BJ (cell line): ENCODE measurements around the gene RANBP3L. TPM values are rescaled to one million over a fixed set of nuclear protein-coding genes. Genes with fewer than 3 reads are reported as not detected.

Experiments
- CTCF ChIA-PET: fragments of 350-600 bp; formaldehyde crosslinking; extraction: SDS; loops from one replicate; lab custom pipeline; 2021; ENCODE audit warnings: antibody characterized with exemption, inconsistent platforms; lab: Yijun Ruan, JAX
- POLR2A ChIA-PET: fragments of 300-600 bp; sonication (Branson Sonifier 250); formaldehyde crosslinking; extraction: SDS; loops from one replicate; lab custom pipeline; 2021; ENCODE audit warnings: antibody characterized with exemption; lab: Charles Lee
- DNase-seq: peaks from one replicate; pipeline ENCODE4 v3.0.0-alpha.2; 2011; ENCODE audit warnings: low read depth
- H3K27me3 ChIP-seq: 2 replicates; pipeline ENCODE4 v1.6.0; 2011; ENCODE audit warnings: low read length; ENCODE audit not compliant: control insufficient read depth, insufficient read depth
- H3K36me3 ChIP-seq: 2 replicates; pipeline ENCODE4 v1.5.1; 2011; ENCODE audit warnings: low read length; ENCODE audit not compliant: control insufficient read depth, insufficient read depth
- H3K4me3 ChIP-seq: 2 replicates; pipeline ENCODE4 v1.5.1; 2011; ENCODE audit warnings: low read depth, mild to moderate bottlenecking, control low read depth, low read length
- polyA plus RNA-seq: library from polyadenylated mRNA; depleted of rRNA; stranded (reverse); fragments of >200 nt; gene quantifications from 2 replicates; pipeline ENCODE4 v1.2.3, GENCODE V29; 2011
- TF ChIP-seq, protein P1 (sequence below): IDR thresholded peaks from 2 replicates; pipeline ENCODE4 v1.5.1; 2011; ENCODE audit warnings: low read depth, mild to moderate bottlenecking, control low read depth, inconsistent platforms, low read length, moderate library complexity; ENCODE audit not compliant: insufficient read depth

Gene RANBP3L
- polyA plus RNA-seq, 1 experiment, result not detected

DNA sequence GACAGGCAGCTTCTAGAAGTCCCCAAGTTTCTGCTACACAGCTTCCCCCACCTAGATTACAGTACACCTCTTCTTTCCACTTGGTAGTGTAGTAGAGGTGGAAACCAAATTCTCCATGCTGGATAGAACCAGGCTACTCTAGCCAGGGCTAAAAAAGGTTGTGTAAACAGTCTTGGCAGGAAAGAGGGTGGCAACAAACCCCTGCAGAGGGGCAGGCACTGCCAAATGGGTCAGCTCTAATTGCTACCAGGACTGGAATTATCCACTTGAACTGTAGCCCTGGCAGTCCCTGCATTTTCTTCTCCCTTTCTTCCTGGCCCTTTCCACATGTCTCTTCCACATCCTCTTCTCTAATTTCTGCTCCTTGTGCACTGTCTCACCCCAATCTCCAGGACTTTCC lies 24.8 kb downstream of the RANBP3L start:
- no peak for DNase-seq
- POLR2A ChIA-PET, result no interaction called here
- no peak overlapping the region for H3K4me3 ChIP-seq
- CTCF ChIA-PET, result interaction anchor here (0.6 to 1.4 kb wide), 3 partner anchors 17 to 298 kb away, joined by 3 to 5 read pairs (median 4); partner anchors contain the start of gene NADK2
- peaks cover 1% of the 10 kb centered on the region for H3K27me3 ChIP-seq
- H3K36me3 ChIP-seq, result no peaks in the 10 kb centered on the region
- TF ChIP-seq, protein P1, sequence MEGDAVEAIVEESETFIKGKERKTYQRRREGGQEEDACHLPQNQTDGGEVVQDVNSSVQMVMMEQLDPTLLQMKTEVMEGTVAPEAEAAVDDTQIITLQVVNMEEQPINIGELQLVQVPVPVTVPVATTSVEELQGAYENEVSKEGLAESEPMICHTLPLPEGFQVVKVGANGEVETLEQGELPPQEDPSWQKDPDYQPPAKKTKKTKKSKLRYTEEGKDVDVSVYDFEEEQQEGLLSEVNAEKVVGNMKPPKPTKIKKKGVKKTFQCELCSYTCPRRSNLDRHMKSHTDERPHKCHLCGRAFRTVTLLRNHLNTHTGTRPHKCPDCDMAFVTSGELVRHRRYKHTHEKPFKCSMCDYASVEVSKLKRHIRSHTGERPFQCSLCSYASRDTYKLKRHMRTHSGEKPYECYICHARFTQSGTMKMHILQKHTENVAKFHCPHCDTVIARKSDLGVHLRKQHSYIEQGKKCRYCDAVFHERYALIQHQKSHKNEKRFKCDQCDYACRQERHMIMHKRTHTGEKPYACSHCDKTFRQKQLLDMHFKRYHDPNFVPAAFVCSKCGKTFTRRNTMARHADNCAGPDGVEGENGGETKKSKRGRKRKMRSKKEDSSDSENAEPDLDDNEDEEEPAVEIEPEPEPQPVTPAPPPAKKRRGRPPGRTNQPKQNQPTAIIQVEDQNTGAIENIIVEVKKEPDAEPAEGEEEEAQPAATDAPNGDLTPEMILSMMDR, result no peak

DNA sequence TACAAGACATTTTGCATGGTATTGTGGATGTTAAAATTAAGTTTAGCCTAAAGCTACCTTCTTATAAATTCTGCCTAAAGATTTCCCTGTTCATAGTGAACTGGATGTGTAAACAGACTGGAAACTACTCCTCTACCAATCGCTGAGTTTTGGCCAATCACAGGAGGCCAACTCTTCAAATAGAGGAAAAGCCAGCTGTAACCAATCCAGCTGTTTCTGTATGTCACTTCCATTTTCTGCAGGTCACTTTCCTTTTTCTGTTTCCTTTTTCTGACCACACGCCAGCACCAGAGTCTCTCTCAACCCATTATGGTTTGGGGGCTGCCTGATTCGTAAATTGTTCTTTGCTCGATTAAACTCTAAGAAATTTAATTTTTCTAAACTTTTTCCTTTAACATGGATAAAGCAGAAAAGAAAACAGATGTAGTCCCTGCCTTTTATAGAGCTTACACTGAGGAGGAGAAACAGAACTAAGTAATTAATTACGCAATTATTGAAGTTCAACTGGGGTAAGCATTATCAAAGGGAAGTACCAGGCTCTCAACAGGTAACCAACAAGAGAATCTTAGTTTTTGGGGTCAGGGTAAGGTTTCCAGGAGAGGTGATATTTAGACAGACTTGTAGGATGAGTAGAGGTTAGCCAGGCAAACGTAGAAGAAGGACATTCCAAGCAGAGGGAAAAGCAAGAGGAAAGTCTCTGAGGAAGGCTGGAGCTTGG lies 27.7 kb downstream of the RANBP3L start:
- no peak for DNase-seq
- CTCF ChIA-PET, result interaction anchor here (1.0 to 1.6 kb wide), 5 partner anchors 8 to 417 kb away, joined by 3 to 9 read pairs (median 4); no protein-coding TSS in a partner anchor
- POLR2A ChIA-PET, result no interaction called here

DNA sequence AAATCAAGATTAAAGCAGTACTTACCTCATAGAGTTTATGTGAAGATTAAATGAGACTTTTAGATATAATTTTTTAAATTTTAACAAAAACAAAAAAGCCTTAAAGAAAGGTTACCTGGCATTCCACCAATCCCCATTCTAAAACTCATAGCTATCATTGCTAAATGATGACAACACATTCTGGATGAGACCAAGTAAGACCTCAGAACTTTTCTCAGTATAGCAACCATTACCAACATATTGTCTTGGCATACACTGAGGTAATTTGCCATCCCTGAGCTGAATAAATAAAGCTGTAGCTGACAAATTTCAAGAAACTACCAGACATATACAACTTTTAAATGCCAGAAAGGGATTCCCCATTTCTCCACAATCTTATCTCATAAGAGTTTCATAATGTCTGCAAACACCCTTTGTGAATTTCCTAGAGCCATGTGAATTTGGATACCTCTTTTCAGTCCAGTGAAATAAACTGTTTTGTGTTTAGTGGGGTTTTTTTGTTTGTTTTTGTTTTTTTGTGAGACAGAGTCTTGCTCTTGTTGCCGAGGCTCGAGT lies 29.5 kb downstream of the RANBP3L start:
- no peaks in the 10 kb centered on the region for H3K36me3 ChIP-seq
- H3K27me3 ChIP-seq, result 0 out of 2 replicates have a peak, but pooled peaks cover 1% of the 10 kb centered on the region
- DNase-seq, result no peak
- TF ChIP-seq, protein P1, result no peak
- no peak overlapping the region for H3K4me3 ChIP-seq
- ChIA-PET POLR2A (no interaction called here), CTCF (interaction anchor here (0.8 to 1.6 kb wide), 5 partner anchors 24 to 418 kb away, joined by 3 to 5 read pairs (median 3); partner anchors contain the start of gene RANBP3L)

More for the DNA sequence above, 27.7 kb downstream of the RANBP3L start:
- TF ChIP-seq, protein P1, result no peak
- H3K4me3 ChIP-seq, result no peak overlapping the region
- no peaks in the 10 kb centered on the region for H3K36me3 ChIP-seq
- H3K27me3 ChIP-seq, result peaks cover 1% of the 10 kb centered on the region; the same call in 1 of the 2 replicates

DNA sequence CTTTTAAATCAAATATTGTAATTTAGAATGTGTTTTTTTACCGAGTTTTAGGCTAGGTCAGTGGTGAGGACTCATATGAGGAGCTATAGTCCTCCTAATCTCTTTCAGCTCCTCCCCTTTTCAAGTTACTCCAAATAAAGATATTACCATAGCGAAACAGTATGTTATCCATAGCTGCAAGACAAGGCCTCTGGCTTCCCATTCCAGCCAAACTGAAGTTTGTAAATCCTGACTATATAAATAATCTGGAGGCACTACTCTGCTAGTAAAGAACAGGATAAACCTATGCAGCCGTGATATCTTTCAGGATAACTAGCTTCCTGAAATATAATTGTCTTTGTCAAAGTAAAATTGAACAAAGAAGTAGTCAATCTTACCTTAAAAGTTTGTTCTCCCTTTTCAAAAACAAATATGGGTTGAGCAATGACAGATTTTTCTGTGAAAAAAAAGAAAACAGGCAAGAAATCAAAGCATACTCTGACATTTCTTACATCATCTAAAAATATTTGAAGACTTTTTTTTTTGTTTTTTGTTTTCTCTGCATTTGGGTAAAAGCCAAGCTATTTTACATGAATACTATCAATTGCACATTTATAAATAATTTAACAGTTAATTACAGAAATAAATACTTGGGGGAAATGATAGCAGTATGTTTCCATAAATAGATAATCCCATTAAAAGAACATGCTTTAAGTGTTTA lies 30.7 kb downstream of the RANBP3L start:
- ChIA-PET POLR2A (no interaction called here), CTCF (interaction anchor here (0.6 to 1.1 kb wide), 2 partner anchors 11 to 231 kb away, joined by 3 to 4 read pairs; no protein-coding TSS in a partner anchor)
- H3K27me3 ChIP-seq, result 0 out of 2 replicates have a peak, but pooled peaks cover 1% of the 10 kb centered on the region
- TF ChIP-seq, protein P1, result no peak
- no peaks in the 10 kb centered on the region for H3K36me3 ChIP-seq
- no peak overlapping the region for H3K4me3 ChIP-seq
- no peak for DNase-seq
